NCI-H2081 treated with DMSO at 0.1 percent for 48 hours (cell line): Measurements from ENCODE around the gene SESN1.

Experiments used
- DNase-seq: peaks from one replicate; lab custom pipeline; 2025; lab: John Stamatoyannopoulos, UW

Gene SESN1

GRCh38 chr6:108937170-108937569 lies 157.5 kb downstream of the SESN1 start:
- DNase-seq, result no peak
